ENCODE results near the gene WDR77.

DNA sequence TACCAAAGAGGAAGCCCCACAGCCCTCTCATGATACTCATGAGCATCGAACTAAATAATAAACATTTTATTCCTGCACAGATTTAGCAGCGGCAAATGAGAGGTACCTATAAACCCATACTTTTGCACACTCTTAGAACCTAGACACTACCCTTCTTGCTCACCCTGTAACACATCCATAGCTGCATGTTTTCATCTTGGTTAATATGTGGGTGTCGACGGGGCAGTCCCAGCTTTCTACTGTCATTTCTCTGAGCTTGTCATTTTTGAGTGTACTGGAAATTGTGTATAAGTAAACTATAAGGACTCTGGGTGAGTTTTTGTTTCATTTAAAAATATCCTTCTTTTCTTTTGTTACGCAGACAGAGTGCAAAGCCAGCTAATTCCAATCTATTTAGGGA, 47.0 kb downstream of the WDR77 start:
- TF ChIP-seq, protein P1, sequence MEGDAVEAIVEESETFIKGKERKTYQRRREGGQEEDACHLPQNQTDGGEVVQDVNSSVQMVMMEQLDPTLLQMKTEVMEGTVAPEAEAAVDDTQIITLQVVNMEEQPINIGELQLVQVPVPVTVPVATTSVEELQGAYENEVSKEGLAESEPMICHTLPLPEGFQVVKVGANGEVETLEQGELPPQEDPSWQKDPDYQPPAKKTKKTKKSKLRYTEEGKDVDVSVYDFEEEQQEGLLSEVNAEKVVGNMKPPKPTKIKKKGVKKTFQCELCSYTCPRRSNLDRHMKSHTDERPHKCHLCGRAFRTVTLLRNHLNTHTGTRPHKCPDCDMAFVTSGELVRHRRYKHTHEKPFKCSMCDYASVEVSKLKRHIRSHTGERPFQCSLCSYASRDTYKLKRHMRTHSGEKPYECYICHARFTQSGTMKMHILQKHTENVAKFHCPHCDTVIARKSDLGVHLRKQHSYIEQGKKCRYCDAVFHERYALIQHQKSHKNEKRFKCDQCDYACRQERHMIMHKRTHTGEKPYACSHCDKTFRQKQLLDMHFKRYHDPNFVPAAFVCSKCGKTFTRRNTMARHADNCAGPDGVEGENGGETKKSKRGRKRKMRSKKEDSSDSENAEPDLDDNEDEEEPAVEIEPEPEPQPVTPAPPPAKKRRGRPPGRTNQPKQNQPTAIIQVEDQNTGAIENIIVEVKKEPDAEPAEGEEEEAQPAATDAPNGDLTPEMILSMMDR (conservative IDR thresholded peaks at IDR 0.05 in 1 of 2, IDR thresholded peaks at IDR 0.05 in 1 of 2; ENCODE audit: low read depth in 1 of 2, low read length in 2 of 2) = no peak
- TF ChIP-seq EZH2 (IDR thresholded peaks at IDR 0.05; ENCODE audit: low read length, missing control alignments) = no peak
